ENCODE measurements around the gene SLC2A6. TPM values are rescaled to one million over a fixed set of nuclear protein-coding genes. Genes with fewer than 3 reads are reported as not detected.

Gene SLC2A6
- total and polyA plus RNA-seq, 2 of the 8 experiments (the other 6 are each of a cell fraction or from before 2014, with no cell fraction given) = 16.6 to 17.8 TPM

GRCh38 chr9:133429641-133430161, 49.2 kb downstream of the SLC2A6 start:
- whole genome bisulfite sequencing, 2 experiments (ENCODE audit: extremely low coverage in 1 of 2, insufficient coverage in 1 of 2, insufficient read length in 1 of 2, insufficient replicate concordance in 2 of 2, low coverage in 1 of 2, low lambda C conversion rate in 2 of 2, missing lambda C conversion rate in 1 of 2) = 3% methylated on average over 49 of the region's 49 CpGs; no CpG with 5 or more reads in 1 of the 2 experiments
- no peak for TF ChIP-seq HDAC2 (IDR thresholded peaks at IDR 0.05; ENCODE audit: borderline replicate concordance in 1 of 2, low read depth in 2 of 2, low read length in 2 of 2)
- TF ChIP-seq BACH1 (IDR thresholded peaks at IDR 0.05; ENCODE audit: low read length) = peak; percentile 23; the same call in 1 of the 2 replicates
- no peak for TF ChIP-seq CBX8 (IDR thresholded peaks at IDR 0.05; ENCODE audit: borderline replicate concordance, low read depth, low read length)
- TF ChIP-seq SUZ12 (IDR thresholded peaks at IDR 0.05; ENCODE audit: low read length) = no peak
- TF ChIP-seq SIN3A (conservative IDR thresholded peaks at IDR 0.05 in 1 of 2, IDR thresholded peaks at IDR 0.05 in 1 of 2; ENCODE audit: low read depth in 1 of 2, low read length in 2 of 2) = 0 out of 4 replicates have a peak, but pooled peaks of 1 of the 2 experiments have one; percentile 44
- TF ChIP-seq BRCA1 (IDR thresholded peaks at IDR 0.05; ENCODE audit: low read depth, low read length) = no peak
- no peak for TF ChIP-seq FOSL1 (IDR thresholded peaks at IDR 0.05; ENCODE audit: insufficient read depth, low read depth, low read length)
- no peak for TF ChIP-seq SAP30 (IDR thresholded peaks at IDR 0.05; ENCODE audit: insufficient read depth, insufficient replicate concordance, low read length)
- no peak for TF ChIP-seq RFX5 (IDR thresholded peaks at IDR 0.05; ENCODE audit: borderline replicate concordance, low read depth, low read length)
- peak; percentile 28 for TF ChIP-seq TAF7 (optimal IDR thresholded peaks at IDR 0.05; ENCODE audit: borderline replicate concordance, low read depth, low read length)
- peak; percentile 71 for TF ChIP-seq KDM4A (IDR thresholded peaks at IDR 0.05; ENCODE audit: low read depth, low read length, severe bottlenecking)
- no peak for TF ChIP-seq TBP (IDR thresholded peaks at IDR 0.05; ENCODE audit: low read depth, low read length)

More at GRCh38 chr9:133429641-133430161, 49.2 kb downstream of the SLC2A6 start:
- H2BK120ac ChIP-seq (replicated peaks; ENCODE audit: low read depth, low read length) = no peak overlapping the region
- H3K9me3 ChIP-seq (ENCODE audit: insufficient read depth in 2 of 2, low read depth in 1 of 2, low read length in 1 of 2) = no peaks in the 10 kb centered on the region
- peak overlapping the region; percentile 39 to 65 (median 44) for H3K4me3 ChIP-seq (ENCODE audit: extremely low read depth in 1 of 4, insufficient read depth in 2 of 4, low read depth in 3 of 4, low read length in 4 of 4)
- H3K36me3 ChIP-seq (ENCODE audit: control insufficient read depth in 2 of 4, insufficient read depth in 4 of 4, low read length in 3 of 4) = no peaks in the 10 kb centered on the region
- no peak overlapping the region for H2AFZ ChIP-seq (ENCODE audit: low read length)
- H2BK12ac ChIP-seq (ENCODE audit: low read depth, low read length) = peak overlapping the region; percentile 39; the same call in 1 of the 2 replicates
- no peaks in the 10 kb centered on the region for H3K79me2 ChIP-seq (ENCODE audit: control insufficient read depth in 1 of 2, insufficient read depth in 2 of 2, low read length in 2 of 2)
- H2AK5ac ChIP-seq (ENCODE audit: low read depth, low read length) = no peak overlapping the region
- H3K9ac ChIP-seq (replicated peaks in 1 of 4; ENCODE audit: extremely low read depth in 1 of 4, low read depth in 3 of 4, low read length in 3 of 4) = no peak overlapping the region
- ChIA-PET POLR2A (ENCODE audit: partially characterized antibody) (interaction anchor here (0.8 to 1.7 kb wide), 3 partner anchors 12 to 26 kb away, joined by 3 to 8 read pairs (median 4); no protein-coding TSS in a partner anchor), CTCF (ENCODE audit: partially characterized antibody) (interaction anchor here (0.8 to 4.9 kb wide), 8 partner anchors 14 to 408 kb away, joined by 3 to 35 read pairs (median 3); no protein-coding TSS in a partner anchor)
- H3K4me2 ChIP-seq (ENCODE audit: insufficient read depth in 1 of 2, low read depth in 2 of 2, low read length in 2 of 2) = peak overlapping the region; percentile 72 to 90
- no peak for FAIRE-seq
- peaks cover 7% of the 10 kb centered on the region; the same call in 1 of the 2 replicates for H3K23me2 ChIP-seq (ENCODE audit: low read depth, low read length)
- peaks cover 0 to 4% (median under 1%) of the 10 kb centered on the region in 4 experiments; a peak in 3 of 7 replicates for H3K4me1 ChIP-seq (replicated peaks in 1 of 4; ENCODE audit: control insufficient read depth in 3 of 4, insufficient read depth in 4 of 4, low read length in 3 of 4)
- H4K8ac ChIP-seq (ENCODE audit: extremely low read depth, insufficient read depth, low read length) = peak overlapping the region; percentile 83; the same call in 1 of the 2 replicates
- peak overlapping the region; percentile 35; the same call in 1 of the 2 replicates for H2BK5ac ChIP-seq (ENCODE audit: low read depth, low read length)
- H3K23ac ChIP-seq (ENCODE audit: insufficient read length) = no peak overlapping the region
- H4K91ac ChIP-seq (replicated peaks; ENCODE audit: insufficient read length, low read length) = peak overlapping the region; percentile 54
- peaks cover 0 to 11% (median 4%) of the 10 kb centered on the region in 4 experiments; a peak in 5 of 7 replicates for H3K27me3 ChIP-seq (replicated peaks in 1 of 4; ENCODE audit: control insufficient read depth in 3 of 4, extremely low read depth in 1 of 4, insufficient read depth in 3 of 4, low read length in 3 of 4)
- no peaks in the 10 kb centered on the region for H4K20me1 ChIP-seq (replicated peaks in 1 of 2; ENCODE audit: control insufficient read depth in 1 of 2, insufficient read depth in 2 of 2, low read length in 2 of 2)
- no peaks in the 10 kb centered on the region for H3K79me1 ChIP-seq (ENCODE audit: low read depth, low read length)
- peak in 1 of 2 experiments; percentile 88 for DNase-seq (ENCODE audit: low read depth in 1 of 2, low spot score in 2 of 2)
- no peak overlapping the region for H3K4ac ChIP-seq (replicated peaks; ENCODE audit: insufficient read length, low read depth, low read length)
- H2BK15ac ChIP-seq (ENCODE audit: low read length) = no peak overlapping the region
- H3K27ac ChIP-seq (ENCODE audit: low read depth, low read length) = no peak overlapping the region
- no peak overlapping the region for H3K56ac ChIP-seq (replicated peaks; ENCODE audit: insufficient read length, low read depth, low read length)
- no peak overlapping the region for H3K14ac ChIP-seq (ENCODE audit: insufficient read length)
- H4K5ac ChIP-seq (ENCODE audit: insufficient read length, low read depth, low read length) = no peak overlapping the region
- no peak overlapping the region for H2BK20ac ChIP-seq (ENCODE audit: low read length)
- H3K18ac ChIP-seq (ENCODE audit: extremely low read depth, low read length) = peak overlapping the region; percentile 71
